Thoracic aorta (tissue), 2 donors: Measurements from ENCODE around the gene PRR19. TPM values are rescaled to one million over a fixed set of nuclear protein-coding genes. Genes with fewer than 3 reads are reported as not detected.

ENCODE experiments used
- ATAC-seq: fragments of 150-250 bp; one replicate; pipeline ENCODE4 v1.8.0; 2017; ENCODE audit warnings: low read depth; ENCODE audit not compliant: insufficient number of reproducible peaks, low FRiP score
- DNase-seq: peaks from one replicate; pipeline ENCODE4 v3.0.0-alpha.2; 2020; ENCODE audit warnings: low spot score
- H3K27ac ChIP-seq, 2 donors: fragments of 200-600 bp; sonication (generic); 1 replicate in 1 of 2; 2 replicates in 1 of 2; pipeline ENCODE4 v1.5.1; 2016; ENCODE audit warnings: mild to moderate bottlenecking in 2 of 2, moderate library complexity in 2 of 2
- H3K27me3 ChIP-seq: fragments of 200-600 bp; sonication (generic); replicated peaks from 2 replicates; pipeline ENCODE4 v1.6.0; 2016; ENCODE audit warnings: mild to moderate bottlenecking; ENCODE audit not compliant: insufficient read depth
- H3K36me3 ChIP-seq: fragments of 200-600 bp; sonication (generic); one replicate; pipeline ENCODE4 v1.5.1; 2016
- H3K4me1 ChIP-seq, 2 donors: fragments of 200-600 bp; sonication (generic); 1 replicate in 1 of 2; 2 replicates in 1 of 2; pipeline versions ENCODE4 v1.5.1 to v1.6.0; 2016; ENCODE audit warnings: low read depth in 2 of 2, mild to moderate bottlenecking in 1 of 2; ENCODE audit not compliant: control insufficient read depth in 1 of 2
- H3K4me3 ChIP-seq: fragments of 200-600 bp; sonication (generic); 2 replicates; pipeline ENCODE4 v1.5.1; 2016; ENCODE audit warnings: mild to moderate bottlenecking
- H3K9me3 ChIP-seq: fragments of 200-600 bp; sonication (generic); 2 replicates; pipeline ENCODE4 v1.5.1; 2016
- CTCF ChIP-seq: fragments of 200-600 bp; sonication (generic); IDR thresholded peaks from one replicate; pipeline ENCODE4 v1.5.1; 2019; ENCODE audit warnings: antibody characterized with exemption
- total RNA-seq, 2 donors: library from RNA; depleted of rRNA; stranded (reverse); fragments of >200 nt; gene quantifications; one replicate each; pipeline versions ENCODE4 v1.1.0 to v1.2.3, GENCODE V29; 2016

PRR19 gene
- total RNA-seq, 2 donors from 2014 or later, result not detected

- Histone ChIP-seq H3K27ac (peak overlapping the region; percentile 91 to 95), H3K9me3 (no peaks in the 10 kb centered on the region), H3K36me3 (peaks cover 9% of the 10 kb centered on the region), H3K4me1 (peaks cover 49 to 68% of the 10 kb centered on the region in 2 donors), H3K27me3 (no peaks in the 10 kb centered on the region), H3K4me3 (peak overlapping the region; percentile 70)
- ATAC-seq (no peak), DNase-seq (no peak)
- no peak for TF ChIP-seq CTCF
These were observed 19.1 kb upstream of the PRR19 start for GRCh38 chr19:42282819-42283187.

- Histone ChIP-seq H3K36me3 (peaks cover 15% of the 10 kb centered on the region), H3K9me3 (no peaks in the 10 kb centered on the region), H3K4me1 (peaks cover 43 to 62% of the 10 kb centered on the region in 2 donors), H3K4me3 (peak overlapping the region; percentile 70), H3K27me3 (no peaks in the 10 kb centered on the region), H3K27ac (peak overlapping the region; percentile 91 to 95)
- peak; percentile 44 for ATAC-seq
- DNase-seq, result peak; percentile 87
- no peak for TF ChIP-seq CTCF
These were observed 18.5 kb upstream of the PRR19 start for GRCh38 chr19:42283188-42284065.

- Histone ChIP-seq H3K27ac (peak overlapping the region in 1 of 2 donors; percentile 72), H3K4me1 (peaks cover 36 to 56% of the 10 kb centered on the region in 2 donors), H3K9me3 (no peaks in the 10 kb centered on the region), H3K4me3 (peak overlapping the region; percentile 70), H3K27me3 (no peaks in the 10 kb centered on the region), H3K36me3 (peaks cover 20% of the 10 kb centered on the region)
- ATAC-seq (peak; percentile 6), DNase-seq (no peak)
- TF ChIP-seq CTCF, result no peak
These were observed 17.8 kb upstream of the PRR19 start for GRCh38 chr19:42284066-42284501.

DNA sequence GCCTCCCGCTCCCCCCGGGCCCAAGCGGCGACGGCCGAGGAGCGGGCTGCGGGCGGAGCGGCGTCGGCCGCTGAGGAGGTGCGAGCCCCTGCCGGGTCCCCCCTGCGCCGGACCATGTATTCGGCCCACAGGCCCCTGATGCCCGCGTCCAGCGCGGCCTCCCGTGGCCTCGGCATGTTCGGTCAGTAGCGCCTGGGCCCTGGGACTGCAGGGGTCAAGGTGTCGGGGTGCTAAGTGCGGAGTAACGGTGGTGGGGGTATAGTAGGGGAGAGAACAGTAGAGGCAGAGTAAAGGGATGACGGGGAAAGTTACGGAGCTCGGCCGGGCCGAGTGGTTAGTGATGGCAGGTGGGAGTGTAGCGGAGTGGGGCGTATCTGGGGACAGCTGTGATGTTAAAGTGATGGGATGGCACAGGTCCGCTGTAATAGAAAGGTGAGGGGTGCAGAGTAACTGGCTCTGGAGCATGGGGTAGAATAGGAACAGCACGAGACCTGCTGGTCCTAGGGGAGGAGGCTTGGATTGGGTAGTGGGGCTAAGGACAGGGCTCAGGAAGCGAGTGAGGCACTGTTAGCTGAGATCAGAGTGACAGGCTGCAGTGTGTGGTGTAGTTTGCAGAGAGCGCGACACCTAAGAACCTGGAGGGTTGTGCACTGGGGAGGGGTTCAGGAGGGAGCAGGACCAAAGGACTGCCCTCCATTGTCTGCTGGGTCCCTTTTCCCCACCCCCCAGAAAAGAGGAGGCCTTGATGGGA, 17.2 kb upstream of the PRR19 start:
- no peak for TF ChIP-seq CTCF
- no peaks in the 10 kb centered on the region for H3K27me3 ChIP-seq
- DNase-seq (no peak), ATAC-seq (no peak)
- H3K36me3 ChIP-seq, result peaks cover 27% of the 10 kb centered on the region
- H3K4me3 ChIP-seq, result peak overlapping the region; percentile 74
- peak overlapping the region; percentile 57 to 73 for H3K27ac ChIP-seq
- H3K9me3 ChIP-seq, result no peaks in the 10 kb centered on the region
- peaks cover 31 to 49% of the 10 kb centered on the region in 2 donors for H3K4me1 ChIP-seq

- Histone ChIP-seq H3K27me3 (no peaks in the 10 kb centered on the region), H3K4me3 (peak overlapping the region; percentile 74), H3K27ac (peak overlapping the region; percentile 57 to 73), H3K4me1 (peaks cover 31 to 49% of the 10 kb centered on the region in 2 donors), H3K9me3 (no peaks in the 10 kb centered on the region), H3K36me3 (peaks cover 34% of the 10 kb centered on the region)
- DNase-seq (no peak), ATAC-seq (no peak)
- TF ChIP-seq CTCF, result no peak
These were observed 16.4 kb upstream of the PRR19 start for GRCh38 chr19:42285541-42285941.
